Stimulated activated CD8-positive, alpha-beta memory T cell treated with anti-CD3 and anti-CD28 coated beads, Interleukin-2, amount 100 ng/mL, for 1 hour (primary cell): ENCODE measurements around the gene VSX1.

Experiments used
- DNase-seq, 2 donors: peaks; one replicate each; pipeline ENCODE4 v3.0.0-alpha.2; 2020; ENCODE audit warnings: low read depth in 2 of 2

VSX1 gene

GRCh38 chr20:25053255-25054031 lies 28.5 kb downstream of the VSX1 start:
- DNase-seq: no peak

- DNase-seq: no peak
Observed at GRCh38 chr20:25052255-25053194, 29.4 kb downstream of the VSX1 start.

GRCh38 chr20:25051386-25052155 lies 30.4 kb downstream of the VSX1 start:
- no peak for DNase-seq

- no peak for DNase-seq
Observed at GRCh38 chr20:25050501-25051350, 31.2 kb downstream of the VSX1 start.

GRCh38 chr20:25050082-25050481 lies 31.9 kb downstream of the VSX1 start:
- no peak for DNase-seq

GRCh38 chr20:25049261-25050060 lies 32.5 kb downstream of the VSX1 start:
- no peak for DNase-seq

GRCh38 chr20:25048519-25048952 lies 33.4 kb downstream of the VSX1 start:
- DNase-seq: no peak

- no peak for DNase-seq
Observed at GRCh38 chr20:25047766-25048165, 34.2 kb downstream of the VSX1 start.

- no peak for DNase-seq
Observed at GRCh38 chr20:25046736-25047666, 34.9 kb downstream of the VSX1 start.

GRCh38 chr20:25046181-25046641 lies 35.7 kb downstream of the VSX1 start:
- no peak for DNase-seq

GRCh38 chr20:25045343-25045712 lies 36.6 kb downstream of the VSX1 start:
- no peak for DNase-seq

GRCh38 chr20:25044660-25045342 lies 37.1 kb downstream of the VSX1 start:
- no peak for DNase-seq

GRCh38 chr20:25044261-25044560 lies 37.7 kb downstream of the VSX1 start:
- DNase-seq: no peak

GRCh38 chr20:25043499-25044260 lies 38.3 kb downstream of the VSX1 start:
- no peak for DNase-seq

GRCh38 chr20:25042531-25043498 lies 39.1 kb downstream of the VSX1 start:
- DNase-seq: no peak

- DNase-seq: no peak
Observed at GRCh38 chr20:25041813-25042530, 40.0 kb downstream of the VSX1 start.
